ENCODE measurements around the gene TDRD6.
"Not testable (repeated sequence)": the region's sequence is repeated elsewhere in the genome, so short reads cannot be mapped to it uniquely, and the experiment has no call there.

The TDRD6 gene

GRCh38 chr6:46744159-46744725 is 56.6 kb downstream of the TDRD6 start:
- DNase-seq: not testable (repeated sequence)

DNA sequence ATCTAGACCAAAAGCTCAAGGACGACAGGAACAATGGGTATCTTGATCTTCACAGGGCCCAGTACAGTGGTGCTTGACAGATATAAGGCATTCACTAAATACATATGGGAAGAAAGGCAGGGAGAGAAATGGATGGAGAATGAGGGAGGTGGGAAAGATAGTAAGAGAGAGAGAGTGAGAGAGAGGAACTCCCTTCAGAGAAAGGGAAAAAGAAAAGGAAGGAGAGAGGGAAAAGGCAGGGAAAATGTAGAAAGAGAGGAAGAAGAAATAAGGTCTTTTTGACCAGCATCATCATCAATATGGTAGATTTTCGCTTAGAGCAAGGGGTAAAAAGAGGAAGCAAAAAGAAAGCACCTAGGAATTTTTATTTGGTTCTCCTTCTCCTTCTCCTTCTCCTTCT is 58.3 kb downstream of the TDRD6 start:
- no peak for DNase-seq

- DNase-seq: no peak
Measured at GRCh38 chr6:46746696-46747095, 59.0 kb downstream of the TDRD6 start, which contains the start of gene ANKRD66. Gene ANKRD66 (plus strand): TSS chr6:46746933. CDS start chr6:46751949, 5,016 bp downstream.

DNA sequence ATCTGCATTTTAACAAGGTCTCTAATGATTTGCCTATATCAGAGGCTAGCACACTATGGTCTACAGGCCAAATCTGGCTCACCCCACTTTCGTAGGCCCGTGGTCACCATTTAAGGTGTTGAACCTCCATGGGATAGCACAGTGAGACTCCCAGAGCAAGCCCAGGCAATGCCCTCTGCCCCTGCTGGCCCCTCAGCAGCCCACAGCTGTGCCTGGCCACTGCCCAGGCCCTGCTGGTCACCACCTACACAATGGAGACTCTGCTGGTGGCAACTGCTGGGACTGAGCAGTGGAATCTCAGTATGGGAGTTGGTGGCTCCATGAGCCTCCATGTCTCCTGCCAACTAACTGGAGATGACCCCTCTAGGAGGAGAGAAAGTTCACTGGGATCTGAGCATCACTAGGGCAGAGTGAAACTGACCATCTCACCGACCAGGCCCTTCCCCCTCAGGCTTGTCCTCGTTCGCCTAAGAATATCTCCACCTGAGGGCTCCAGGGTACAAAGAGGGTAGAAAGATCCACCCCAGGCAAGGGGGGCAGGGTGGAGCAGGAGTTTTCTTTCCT is 61.3 kb downstream of the TDRD6 start:
- no peak for DNase-seq

DNA sequence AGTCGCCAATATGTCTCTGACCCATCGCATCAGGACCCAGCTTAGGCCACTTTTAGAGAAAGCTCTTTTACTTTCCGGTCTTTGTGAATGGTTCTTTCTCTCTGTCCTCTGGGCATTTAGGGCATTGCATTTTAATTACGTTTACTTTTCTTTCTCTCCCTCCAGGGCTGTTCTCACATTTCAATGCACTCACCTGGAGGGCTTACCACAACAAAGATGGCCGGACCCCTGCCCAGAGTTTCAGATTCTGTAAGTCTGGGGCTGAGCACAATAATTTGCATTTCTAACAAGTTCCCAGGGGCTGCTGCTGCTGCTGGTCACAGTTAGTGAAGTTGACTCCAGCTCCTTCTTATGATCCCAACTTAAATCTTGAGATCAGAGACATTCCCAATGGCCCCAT is 62.0 kb downstream of the TDRD6 start:
- DNase-seq: no peak

- DNase-seq: no peak
Measured at GRCh38 chr6:46751658-46752057, 64.0 kb downstream of the TDRD6 start.
